ENCODE measurements around the gene ASTN2.
"Not testable (repeated sequence)": the region's sequence is repeated elsewhere in the genome, so short reads cannot be mapped to it uniquely, and the experiment has no call there.

ASTN2 gene

DNA sequence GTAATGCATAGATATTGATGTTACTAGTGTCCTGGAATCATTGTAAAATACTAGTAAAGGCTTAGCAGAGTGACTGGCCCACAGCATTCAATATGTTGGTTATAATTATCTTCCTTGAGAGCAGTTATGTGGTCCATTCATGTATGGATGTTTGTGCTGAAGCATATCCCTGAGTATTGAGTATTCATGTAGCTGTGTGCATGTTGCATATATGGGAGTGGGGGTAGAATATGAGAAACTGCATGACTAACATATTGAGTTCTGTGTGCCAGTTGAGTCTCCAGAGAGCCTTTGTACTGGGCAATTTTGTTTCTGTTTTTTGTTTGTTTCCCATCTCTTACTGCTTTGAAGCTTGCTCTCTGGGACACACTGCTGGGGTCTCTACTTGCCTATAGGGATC is 950.4 kb downstream of the ASTN2 start:
- DNase-seq (ENCODE audit: low read depth in 2 of 2) = no peak

DNA sequence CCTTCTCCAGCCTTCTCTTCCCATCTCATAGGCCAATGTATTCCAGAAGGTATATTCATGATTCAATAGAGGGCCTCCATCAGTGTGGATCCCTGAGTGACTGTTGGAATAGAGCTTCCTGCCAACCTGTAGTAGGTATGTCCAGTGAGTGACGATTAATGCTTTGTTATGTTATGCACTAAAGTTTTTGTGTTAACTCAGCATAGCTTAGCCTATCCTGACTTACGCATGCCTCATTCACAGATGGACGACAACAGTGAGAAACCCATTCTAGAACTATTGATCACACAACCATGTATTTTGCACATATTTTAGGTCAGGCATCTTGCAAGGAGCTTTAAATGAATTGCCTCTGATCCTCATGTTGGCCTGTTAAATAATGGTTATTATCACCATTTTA is 953.2 kb downstream of the ASTN2 start:
- DNase-seq (ENCODE audit: low read depth in 2 of 2) = no peak

DNA sequence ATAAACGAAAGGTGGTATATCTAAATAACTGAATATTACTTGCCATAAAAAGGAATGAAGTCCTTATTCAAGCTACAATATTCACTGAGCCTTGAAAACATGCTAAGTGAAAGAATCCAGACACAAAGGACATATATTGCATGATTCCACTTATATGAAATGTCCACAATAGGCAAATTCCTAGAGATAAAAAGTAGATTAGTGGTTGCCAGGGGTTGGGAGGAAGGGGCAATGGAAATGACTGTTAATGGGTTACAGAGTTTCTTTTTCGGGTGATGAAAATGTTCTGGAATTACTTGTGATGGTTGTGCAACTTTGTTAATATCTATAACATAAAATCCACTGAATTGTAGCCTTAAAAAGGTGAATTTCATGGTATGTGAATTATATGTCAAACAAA is 954.8 kb downstream of the ASTN2 start:
- DNase-seq (ENCODE audit: low read depth in 2 of 2) = no peak

DNA sequence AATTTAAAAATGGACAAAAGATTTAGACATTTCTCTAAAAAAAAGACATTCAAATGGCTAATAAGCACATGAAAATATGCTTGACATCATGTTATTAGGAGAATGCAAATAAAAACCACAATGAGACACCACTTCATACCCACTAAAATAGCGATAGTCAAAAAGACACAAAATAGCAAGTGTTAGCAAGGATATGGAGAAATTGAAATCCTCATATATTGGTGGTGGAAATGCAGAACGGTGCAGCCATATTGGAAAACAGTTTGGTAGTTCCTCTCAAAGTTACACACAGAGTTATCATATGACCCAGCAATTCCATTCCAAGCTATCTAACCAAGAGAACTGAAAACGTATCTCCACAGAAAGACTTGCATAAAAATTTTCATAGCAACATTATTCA is 955.3 kb downstream of the ASTN2 start:
- DNase-seq (ENCODE audit: low read depth in 2 of 2) = no peak

DNA sequence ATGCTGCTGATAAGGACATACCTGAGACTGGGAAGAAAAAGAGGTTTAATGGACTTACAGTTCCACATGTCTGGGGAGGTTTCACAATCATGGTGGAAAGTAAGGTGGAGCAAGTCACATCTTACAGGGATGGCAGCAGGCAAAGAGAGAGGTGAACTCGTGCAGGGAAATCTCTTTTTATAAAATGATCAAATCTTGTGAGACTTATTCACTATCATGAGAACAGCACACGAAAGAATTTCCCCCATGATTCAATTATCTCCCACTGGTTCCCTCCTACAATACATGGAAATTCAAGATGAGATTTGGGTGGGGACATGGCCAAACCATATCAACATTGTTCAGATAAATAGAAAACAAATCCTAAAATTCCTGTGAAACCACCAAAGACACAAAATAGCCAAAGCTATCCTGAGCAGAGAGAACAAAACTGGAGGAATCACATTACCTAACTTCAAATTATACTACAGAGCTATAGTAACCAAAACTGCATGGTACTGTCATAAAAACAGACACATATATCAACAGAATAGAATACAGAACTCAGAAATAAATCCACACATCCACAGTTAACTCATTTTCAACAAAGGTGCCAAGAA is 958.3 kb downstream of the ASTN2 start:
- DNase-seq (ENCODE audit: low read depth in 2 of 2) = no peak

DNA sequence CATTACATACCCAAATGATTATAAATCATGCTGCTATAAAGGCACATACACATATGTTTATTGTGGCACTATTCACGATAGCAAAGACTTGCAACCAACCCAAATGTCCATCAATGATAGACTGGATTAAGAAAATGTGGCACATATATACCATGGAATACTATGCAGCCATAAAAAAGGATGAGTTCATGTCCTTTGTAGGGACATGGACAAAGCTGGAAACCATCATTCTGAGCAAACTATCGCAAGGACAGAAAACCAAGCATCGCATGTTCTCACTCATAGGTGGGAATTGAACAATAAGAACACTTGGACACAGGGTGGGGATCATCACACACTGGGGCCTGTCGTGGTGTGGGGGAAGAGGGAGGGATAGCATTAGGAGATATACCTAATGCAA is 960.3 kb downstream of the ASTN2 start:
- DNase-seq (ENCODE audit: low read depth in 2 of 2) = not testable (repeated sequence)

DNA sequence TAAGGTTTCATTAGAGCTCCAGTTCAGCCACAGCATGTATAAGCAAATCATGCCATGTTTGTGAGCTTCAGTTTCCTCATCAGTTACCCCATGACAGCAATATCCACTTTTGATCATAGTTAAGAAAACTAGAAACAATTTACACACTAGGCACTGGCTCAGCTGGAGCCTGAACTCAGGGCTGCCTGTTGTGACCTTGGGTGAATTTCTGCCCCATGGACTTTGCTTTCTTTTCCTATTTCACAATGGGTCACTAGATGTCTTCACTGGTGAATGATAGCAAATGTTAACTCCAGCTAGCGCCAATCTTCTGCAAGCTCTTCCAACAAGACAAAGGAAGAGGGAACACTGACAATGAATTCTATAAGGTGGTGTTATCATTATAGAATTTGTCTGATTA is 961.1 kb downstream of the ASTN2 start:
- no peak for DNase-seq (ENCODE audit: low read depth in 2 of 2)

DNA sequence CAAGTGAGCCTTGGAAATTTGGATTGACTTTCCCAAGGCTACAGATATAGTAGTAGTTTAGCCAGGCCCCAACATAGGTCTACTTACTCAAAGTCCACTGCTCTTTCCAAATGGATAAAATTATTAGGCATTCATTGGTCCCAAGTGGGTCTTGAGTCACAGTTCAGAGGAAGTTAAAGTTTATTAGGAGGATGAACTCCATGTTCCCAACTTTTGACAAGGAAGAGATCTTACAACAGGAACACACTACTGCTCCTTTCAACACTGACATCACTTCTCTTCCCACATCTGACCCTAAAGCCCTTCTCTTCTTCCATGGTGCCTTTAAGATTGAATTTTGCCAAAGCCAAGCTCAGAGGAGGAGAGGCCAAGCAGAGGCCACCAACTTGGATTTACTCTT is 962.2 kb downstream of the ASTN2 start:
- DNase-seq (ENCODE audit: low read depth in 2 of 2) = no peak

DNA sequence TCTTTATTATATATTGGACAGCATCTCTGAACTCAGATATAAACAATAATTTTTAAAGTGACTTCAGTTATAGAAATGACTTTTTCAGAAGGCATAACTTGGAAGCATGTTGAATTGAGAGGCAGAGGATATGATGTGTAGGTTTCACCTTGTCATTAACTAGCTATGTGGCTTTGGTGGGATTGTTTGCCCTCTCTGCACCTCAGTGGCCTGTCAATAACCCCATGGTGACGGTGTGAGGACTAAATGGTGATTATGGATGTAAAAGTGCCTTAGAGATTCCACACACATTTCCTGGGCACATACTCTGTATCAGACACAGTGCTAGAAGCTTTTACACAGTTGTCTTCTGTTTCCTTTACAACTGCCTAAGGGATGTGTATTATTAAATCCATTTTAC is 962.6 kb downstream of the ASTN2 start:
- no peak for DNase-seq (ENCODE audit: low read depth in 2 of 2)

DNA sequence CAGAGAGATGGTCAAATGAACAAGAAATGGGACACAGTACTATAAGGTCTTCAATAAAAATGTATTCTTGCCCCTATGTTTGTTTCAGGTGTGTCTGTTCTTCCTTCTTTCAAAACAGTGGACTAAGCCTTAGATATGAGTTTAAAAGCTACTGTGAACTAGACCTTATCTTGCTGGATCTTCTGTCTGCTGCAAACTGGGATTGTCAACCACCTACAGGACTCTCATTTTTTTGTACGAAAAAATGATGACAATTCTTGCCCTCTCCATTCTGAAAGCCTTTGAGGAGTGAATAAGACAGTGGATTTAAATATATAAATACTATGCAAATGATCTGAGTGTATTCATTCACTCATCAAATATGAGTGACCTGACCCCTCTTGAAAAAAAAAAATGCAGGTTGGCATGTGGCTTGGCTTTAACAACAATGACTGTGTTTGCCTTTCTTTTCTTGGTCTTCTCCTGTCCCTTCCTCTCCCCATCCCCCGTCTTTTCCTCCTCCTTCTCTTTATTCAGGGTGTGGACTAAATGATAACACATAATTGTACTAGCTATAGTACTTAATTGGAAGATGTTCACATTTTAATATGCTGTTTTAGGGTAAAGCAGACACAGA is 963.2 kb downstream of the ASTN2 start:
- DNase-seq (ENCODE audit: low read depth in 2 of 2) = no peak

DNA sequence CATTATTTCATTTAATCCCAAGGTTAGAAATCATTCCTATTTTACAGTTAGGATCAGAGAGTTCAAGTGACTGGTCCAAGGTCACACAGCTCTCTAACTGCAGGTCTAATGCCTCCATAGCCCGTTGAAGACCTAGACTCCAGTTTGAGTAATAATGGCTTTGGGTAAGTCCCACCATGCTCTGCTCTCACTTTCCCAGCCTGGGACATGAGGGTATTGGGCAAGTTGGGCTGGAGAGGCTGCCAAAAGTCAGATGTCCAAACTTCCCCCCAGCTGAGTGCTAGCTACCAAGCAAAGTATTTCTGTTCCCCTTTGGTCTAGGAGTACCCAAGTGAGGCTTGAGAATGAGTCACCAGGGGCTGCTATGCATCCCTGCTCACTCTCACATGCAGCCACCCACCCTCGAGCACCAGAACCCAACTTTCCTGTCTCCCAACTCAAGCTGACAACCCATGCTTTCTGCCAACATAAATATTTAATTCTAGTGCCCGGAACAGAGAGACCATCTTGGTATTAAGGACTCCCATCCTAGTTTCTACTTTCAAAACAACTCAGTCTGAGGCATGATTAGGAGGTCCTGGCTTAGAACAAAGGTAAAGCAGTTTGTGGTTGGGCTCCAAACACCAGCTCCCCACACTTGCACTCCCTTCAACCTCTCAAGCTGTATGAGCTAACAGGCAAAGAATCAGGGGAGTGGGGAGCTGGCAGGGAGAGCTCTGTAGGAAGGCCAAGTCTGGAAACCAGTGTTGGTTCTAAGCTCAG is 964.3 kb downstream of the ASTN2 start:
- DNase-seq (ENCODE audit: low read depth in 2 of 2) = no peak

DNA sequence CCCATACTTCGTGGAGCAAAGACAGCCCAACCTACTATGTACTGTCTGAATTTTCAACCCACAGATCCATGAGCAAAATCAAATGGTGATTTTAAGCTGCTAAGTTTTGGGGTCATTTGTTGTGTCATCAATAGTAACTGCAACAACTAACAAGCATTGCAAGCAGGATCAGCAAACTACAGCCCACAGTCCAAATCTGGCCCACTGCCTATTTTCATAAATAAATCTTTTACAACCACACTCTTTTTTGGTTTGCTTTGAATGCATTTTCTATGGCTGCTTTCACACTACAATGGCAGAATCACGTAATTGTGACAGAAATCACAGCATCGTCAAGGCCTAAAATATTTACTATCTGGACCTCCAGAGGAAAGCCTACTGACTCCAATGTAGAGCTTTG is 964.9 kb downstream of the ASTN2 start:
- no peak for DNase-seq (ENCODE audit: low read depth in 2 of 2)

DNA sequence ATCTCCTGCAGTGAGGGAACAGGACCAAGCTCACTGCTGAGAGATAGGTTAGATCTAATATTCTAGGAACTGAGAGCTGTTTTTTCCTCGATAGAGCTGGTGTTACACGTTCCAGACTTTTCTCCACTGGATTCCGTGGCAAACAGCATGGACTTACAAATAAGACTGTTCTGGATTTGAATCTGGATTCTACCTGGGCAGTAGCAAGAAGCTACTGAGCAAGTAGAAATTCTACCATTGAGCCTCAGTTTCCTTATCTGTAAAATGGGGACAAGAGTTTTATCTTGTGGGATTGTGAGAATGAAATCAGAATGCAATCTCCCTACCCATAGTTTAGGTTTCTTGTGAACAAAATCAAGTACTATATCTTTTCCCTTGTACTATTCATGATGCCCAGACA is 966.4 kb downstream of the ASTN2 start:
- no peak for DNase-seq (ENCODE audit: low read depth in 2 of 2)

DNA sequence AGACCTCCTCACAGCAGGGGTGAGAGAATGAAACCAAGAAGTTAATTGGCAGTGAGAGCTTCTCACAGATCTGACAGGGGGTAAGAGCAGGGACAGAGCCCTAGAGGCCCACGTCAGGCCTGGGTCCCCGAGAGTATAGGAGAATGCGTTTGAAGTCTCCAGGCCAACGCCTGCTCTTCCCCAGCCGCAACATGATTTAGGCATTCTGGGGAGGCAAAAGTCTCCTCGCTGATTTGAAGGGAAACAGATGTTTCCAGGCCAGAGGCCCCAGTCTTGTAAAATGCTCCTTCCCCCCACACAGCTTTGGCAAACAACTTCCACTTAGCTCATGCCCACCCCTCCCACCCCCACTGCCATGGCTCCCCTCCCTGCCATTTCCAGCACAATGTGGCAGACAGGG is 966.9 kb downstream of the ASTN2 start:
- no peak for DNase-seq (ENCODE audit: low read depth in 2 of 2)

DNA sequence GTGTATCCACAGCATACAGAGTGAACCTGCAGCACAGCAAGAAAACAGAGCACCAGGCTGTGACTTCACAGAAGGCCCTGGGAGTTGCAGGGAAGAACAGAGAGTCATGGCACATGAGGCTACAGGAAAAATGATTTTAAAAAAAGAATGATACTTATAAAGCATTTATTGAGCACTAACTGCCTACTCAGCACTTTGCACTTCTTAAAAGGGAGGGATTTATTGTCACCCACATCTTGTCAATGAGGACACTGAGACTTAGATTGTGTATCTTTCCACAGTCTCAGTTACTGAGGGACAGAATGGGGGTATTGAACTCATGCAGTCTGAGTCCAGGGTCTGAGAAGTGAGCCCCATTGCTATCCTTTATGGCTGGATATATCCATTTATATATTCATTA is 972.3 kb downstream of the ASTN2 start:
- DNase-seq (ENCODE audit: low read depth in 2 of 2) = no peak

DNA sequence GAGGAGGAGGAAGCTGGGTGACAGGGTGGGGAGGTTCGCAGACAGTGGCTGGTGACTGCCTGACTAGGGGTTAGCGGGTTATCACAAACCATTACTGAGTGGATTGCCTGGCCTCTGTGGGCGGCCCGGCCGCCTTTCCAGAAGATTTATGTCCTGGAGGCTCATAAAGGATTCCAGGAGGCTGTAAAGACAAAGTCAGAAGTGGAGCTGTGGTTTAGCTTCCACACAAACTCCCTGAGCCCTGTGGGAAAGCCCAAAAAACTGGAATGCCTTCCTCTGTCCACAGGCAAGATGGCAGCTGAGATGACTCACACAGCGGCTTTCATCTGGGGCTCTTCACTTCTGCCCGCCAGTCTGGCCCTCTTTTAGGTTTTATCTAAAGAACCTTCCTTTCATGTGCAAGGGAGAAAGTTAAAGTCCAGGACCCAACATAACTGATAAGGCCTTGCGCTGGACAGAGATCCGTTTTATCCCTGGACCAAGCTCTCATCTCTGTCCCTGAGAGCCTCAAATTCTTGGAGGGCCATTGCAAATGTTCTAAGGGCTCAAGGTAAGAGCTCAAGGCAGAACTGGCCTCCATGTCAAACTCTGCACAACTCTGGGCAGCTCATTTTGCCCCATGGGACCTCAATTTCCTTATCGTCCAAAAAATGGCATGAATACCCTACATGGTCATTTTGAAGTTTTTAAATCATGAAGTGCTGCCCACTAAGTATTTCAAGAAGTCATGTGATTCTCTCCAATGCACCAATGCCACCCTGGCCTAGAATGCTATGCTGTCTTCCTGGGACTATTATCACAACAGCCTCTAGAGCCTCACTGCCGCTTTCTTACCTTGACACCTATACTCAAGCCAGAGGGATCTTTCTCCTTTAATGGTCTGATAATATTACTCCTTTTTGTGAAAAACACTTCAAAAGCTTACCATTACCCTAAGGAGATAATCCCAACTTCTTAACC is 977.2 kb downstream of the ASTN2 start:
- no peak for DNase-seq (ENCODE audit: low read depth in 2 of 2)

DNA sequence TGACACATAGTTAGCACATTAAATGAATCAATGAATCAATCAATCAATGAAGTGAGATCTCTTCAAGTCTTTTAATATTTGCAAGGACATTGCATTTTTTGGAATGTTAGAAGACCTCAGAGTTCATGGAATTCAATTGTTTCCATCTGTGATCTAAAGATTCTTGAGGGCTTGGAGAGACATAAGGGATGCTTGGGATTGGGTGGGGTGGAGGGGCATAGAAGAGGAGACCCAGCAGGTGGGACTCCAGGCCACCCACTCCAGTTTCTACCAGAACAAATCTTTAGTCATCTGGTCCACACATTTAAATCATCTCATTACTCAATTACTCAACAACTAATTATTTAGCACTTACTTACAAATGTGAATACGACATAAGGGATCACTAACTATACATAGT is 978.7 kb downstream of the ASTN2 start:
- no peak for DNase-seq (ENCODE audit: low read depth in 2 of 2)

DNA sequence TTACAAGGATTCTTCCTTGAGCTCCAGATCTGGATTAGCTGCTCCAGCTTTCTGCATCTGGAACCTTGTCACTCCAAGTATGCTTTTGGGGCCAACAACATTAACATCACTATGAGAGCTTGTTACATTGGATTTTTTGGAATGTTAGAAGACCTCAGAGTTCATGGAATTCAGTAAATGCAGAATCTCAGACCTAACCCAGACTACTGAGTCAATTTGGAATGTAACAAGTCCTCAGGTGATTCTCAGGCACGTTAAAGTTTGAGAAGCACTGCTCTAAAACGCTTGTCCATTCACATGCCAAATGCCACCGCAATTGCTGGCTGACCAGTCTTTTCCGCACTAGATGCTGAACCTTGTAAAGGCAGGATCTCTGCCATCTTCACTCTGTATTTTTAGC is 979.2 kb downstream of the ASTN2 start:
- DNase-seq (ENCODE audit: low read depth in 2 of 2) = no peak

DNA sequence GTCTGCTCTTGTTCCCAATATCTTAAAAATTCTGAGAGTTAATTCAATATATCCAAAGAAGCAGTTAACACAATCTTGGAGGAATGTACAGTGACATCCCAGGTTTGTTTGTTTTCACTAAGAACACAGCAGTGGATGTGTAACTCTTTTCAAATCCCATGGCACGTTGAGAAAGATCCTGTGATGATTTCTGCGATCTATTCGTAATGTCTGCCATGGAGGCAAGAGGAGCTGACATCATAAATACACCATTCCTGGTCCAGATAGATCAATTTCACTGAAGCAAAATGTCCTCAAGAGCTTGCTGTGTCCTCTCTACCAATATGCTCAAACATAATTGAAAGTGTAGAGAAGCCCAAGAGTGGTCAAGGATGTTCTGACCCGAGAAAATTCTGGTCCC is 980.5 kb downstream of the ASTN2 start:
- no peak for DNase-seq (ENCODE audit: low read depth in 2 of 2)

DNA sequence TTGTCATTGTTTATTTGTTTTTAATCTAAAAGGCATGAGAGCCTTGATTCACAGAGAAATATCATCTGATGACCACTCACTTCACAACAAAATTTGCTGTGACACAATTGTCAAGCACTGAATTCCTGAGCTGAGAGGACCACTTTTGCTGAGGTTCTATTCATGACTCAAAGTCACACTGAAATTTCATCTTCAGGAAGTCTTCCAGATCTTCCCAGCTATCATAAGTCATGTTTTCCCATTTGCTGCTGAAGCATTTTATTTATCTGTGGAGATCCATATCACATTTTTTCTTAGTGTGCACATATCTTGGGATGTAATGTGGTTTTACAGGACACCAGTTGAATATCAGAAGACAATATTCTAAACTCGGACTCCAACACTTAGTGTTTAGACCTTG is 982.8 kb downstream of the ASTN2 start:
- DNase-seq (ENCODE audit: low read depth in 2 of 2) = no peak

DNA sequence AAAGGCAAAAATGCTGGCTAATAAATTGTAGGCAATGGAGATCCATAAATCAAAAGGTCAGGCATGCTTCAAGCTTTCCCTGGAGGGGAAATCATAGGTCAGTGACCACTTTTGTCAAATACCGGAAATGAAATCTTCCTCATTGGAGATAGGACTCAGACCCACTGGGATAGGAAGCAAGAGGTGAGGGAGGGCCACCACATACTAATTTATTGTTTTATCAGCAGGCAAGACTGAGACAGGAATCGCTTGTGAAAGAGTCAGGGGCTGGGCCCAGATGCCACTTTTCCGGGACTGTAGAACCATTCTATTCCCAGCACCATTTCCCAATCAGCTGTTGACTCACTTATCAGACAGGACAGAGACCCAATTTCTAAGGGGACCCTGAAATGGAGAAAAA is 984.0 kb downstream of the ASTN2 start:
- DNase-seq (ENCODE audit: low read depth in 2 of 2) = no peak

DNA sequence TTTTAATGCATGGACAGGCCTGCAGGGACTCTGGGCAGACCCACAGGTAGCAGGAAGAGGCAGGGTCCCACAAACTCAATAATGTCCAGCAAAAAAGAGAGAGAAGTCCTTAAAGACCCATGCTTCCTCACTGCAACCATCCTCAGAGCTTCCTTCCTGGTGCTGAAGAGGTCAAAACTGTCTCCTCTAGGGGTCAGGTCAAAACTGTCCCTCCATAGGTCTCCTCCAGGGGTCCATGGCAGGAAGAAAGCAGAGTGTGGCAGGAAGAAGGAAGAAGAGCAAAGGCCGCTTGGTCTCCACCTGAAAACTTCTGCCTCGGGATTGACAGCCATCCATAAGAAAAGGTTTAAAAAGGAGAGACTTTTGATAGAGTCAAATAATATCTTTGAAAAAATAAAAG is 989.6 kb downstream of the ASTN2 start:
- no peak for DNase-seq (ENCODE audit: low read depth in 2 of 2)

All from stimulated activated CD8-positive, alpha-beta memory T cell treated with anti-CD3 and anti-CD28 coated beads, Interleukin-2, amount 100 ng/mL, for 48 hours (primary cell).